Kidney epithelial cell (primary cell): ENCODE data around the gene TAS2R14. TPM values are rescaled to one million over a fixed set of nuclear protein-coding genes. Genes with fewer than 3 reads are reported as not detected.

Experiments
- DNase-seq: peaks from one replicate; pipeline ENCODE4 v3.0.0-alpha.2; 2010; ENCODE audit warnings: low read depth
- H3K27me3 ChIP-seq: 2 replicates; pipeline ENCODE4 v1.6.0; 2011; ENCODE audit warnings: low read length; ENCODE audit not compliant: control insufficient read depth, insufficient read depth
- H3K36me3 ChIP-seq: 2 replicates; pipeline ENCODE4 v1.5.1; 2011; ENCODE audit warnings: low read length; ENCODE audit not compliant: control insufficient read depth, insufficient read depth
- H3K4me3 ChIP-seq: 2 replicates; pipeline ENCODE4 v1.5.1; 2011; ENCODE audit warnings: low read depth, mild to moderate bottlenecking, control low read depth, low read length
- CTCF ChIP-seq: IDR thresholded peaks from 2 replicates; pipeline ENCODE4 v1.5.1; 2011; ENCODE audit warnings: mild to moderate bottlenecking, moderate library complexity, low read length, control low read depth, inconsistent platforms; ENCODE audit not compliant: insufficient read depth, poor library complexity, severe bottlenecking
- total RNA-seq: library from RNA; depleted of rRNA; stranded (reverse); fragments of >200 nt; gene quantifications from 2 replicates; pipeline ENCODE4 v1.2.3, GENCODE V29; 2015

Gene TAS2R14
- total RNA-seq, 1 donor from 2014 or later, result 3.1 TPM

DNA sequence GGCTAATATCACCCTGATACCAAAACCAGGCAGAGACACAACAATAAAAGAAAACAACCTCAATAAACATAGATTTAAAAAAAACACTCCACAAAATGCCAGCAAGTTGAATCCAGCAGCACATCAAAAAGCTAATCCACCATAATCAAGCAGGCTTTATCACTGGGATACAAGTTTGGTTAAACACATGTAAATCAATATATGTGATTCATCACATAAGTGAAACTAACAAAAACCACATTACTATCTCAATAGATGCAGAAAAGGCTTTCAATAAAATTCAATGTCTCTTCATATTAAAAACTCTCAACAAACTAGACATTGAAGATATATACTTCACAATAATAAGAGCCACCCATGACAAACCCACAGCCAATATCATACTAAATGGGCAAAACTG, 17.0 kb upstream of the TAS2R14 start:
- DNase-seq, result no peak
- TF ChIP-seq CTCF, result no peak
- Histone ChIP-seq H3K36me3 (no peaks in the 10 kb centered on the region), H3K27me3 (no peaks in the 10 kb centered on the region), H3K4me3 (no peak overlapping the region)

GRCh38 chr12:10952645-10953044, 13.6 kb upstream of the TAS2R14 start:
- no peak overlapping the region for H3K4me3 ChIP-seq
- H3K27me3 ChIP-seq, result no peaks in the 10 kb centered on the region
- TF ChIP-seq CTCF, result no peak
- H3K36me3 ChIP-seq, result no peaks in the 10 kb centered on the region
- DNase-seq, result no peak

- Histone ChIP-seq H3K27me3 (no peaks in the 10 kb centered on the region), H3K36me3 (no peaks in the 10 kb centered on the region), H3K4me3 (no peak overlapping the region)
- DNase-seq, result no peak
- no peak for TF ChIP-seq CTCF
These were observed 4.1 kb upstream of the TAS2R14 start for GRCh38 chr12:10943167-10943566.

DNA sequence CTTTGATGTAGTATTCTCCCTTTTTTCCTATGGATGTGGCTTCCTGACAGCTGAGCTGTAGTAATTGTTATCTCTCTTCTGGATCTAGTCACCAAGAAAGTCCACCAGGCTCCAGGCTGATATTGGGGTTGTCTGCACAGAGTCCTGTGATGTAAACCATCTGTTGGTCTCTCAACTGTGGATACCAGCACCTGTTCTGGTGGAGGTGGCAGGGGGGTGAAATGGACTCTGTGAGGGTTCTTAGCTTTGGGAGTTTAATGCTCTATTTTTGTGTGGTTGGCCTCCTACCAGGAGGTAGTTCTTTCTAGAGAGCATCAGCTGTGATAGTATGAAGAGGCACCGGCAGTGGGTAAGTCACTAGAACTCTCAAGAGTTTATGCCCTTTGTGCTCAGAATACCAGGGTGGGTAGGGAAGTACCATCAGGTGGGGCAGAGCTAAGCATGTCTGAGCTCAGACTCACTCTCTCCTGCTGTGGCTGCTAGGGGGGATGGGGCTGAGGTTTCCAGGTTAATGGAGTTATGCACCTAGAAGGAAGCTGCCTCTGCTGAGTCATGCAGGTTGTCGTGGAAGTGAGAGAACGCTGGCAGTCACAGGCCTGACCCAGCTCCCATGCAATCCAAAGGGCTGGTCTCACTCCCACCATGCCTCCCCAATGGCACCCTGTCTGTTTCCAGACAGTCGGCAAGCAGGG, 3.0 kb upstream of the TAS2R14 start:
- H3K36me3 ChIP-seq, result no peaks in the 10 kb centered on the region
- no peak for TF ChIP-seq CTCF
- no peak overlapping the region for H3K4me3 ChIP-seq
- DNase-seq, result peak; percentile 88
- no peaks in the 10 kb centered on the region for H3K27me3 ChIP-seq

DNA sequence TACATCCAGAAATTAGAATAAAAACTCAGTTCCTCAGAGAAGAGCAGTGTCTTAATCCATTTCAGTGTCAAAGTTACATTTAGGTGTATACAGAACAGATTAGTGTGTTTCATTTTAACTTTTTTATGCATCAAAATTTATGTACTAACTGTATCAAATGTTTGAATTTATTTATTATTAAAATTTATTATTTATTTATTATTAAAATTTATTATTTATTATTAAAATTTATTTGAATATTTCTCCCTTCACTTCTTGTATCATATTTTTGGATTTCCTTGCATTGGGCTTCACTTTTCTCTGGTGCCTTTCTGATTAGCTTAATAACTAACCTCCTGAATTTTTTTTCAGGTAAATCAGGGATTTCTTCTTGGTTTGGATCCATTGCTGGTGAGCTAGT, 2.3 kb upstream of the TAS2R14 start:
- no peak overlapping the region for H3K4me3 ChIP-seq
- no peaks in the 10 kb centered on the region for H3K36me3 ChIP-seq
- no peaks in the 10 kb centered on the region for H3K27me3 ChIP-seq
- no peak for DNase-seq
- no peak for TF ChIP-seq CTCF

GRCh38 chr12:10940389-10940788, 1.3 kb upstream of the TAS2R14 start:
- no peaks in the 10 kb centered on the region for H3K36me3 ChIP-seq
- DNase-seq, result peak; percentile 76
- no peaks in the 10 kb centered on the region for H3K27me3 ChIP-seq
- no peak overlapping the region for H3K4me3 ChIP-seq
- no peak for TF ChIP-seq CTCF
